Raji (cell line): ENCODE measurements around the gene OR10H4.

ENCODE experiments used
- POLR2A ChIP-seq: IDR thresholded peaks from 2 replicates; pipeline ENCODE4 v1.6.1; 2011; ENCODE audit warnings: low read depth, low read length, control low read depth; ENCODE audit not compliant: insufficient read depth

The OR10H4 gene

GRCh38 chr19:15936173-15936572, 12.6 kb upstream of the OR10H4 start:
- TF ChIP-seq POLR2A: no peak

DNA sequence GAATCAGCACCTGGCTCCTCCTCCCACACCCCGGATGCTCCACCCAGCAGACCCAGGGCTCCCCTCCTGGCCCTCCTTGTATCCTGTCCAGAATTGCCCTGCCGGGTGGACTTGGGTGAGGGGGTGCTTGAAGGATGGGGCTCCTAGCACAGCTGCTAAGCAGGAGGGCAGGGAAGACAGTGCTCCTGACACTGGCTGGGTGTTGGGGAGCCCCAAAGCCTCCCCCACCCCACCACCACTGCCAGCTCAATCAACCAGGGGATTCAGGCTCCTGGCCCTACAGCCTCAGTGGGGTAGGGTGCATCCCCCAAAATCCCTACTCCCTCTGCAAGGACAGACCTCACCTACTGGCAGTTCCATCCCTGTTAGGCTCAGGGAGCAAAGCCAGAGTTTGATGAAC, 11.9 kb upstream of the OR10H4 start:
- no peak for TF ChIP-seq POLR2A

- TF ChIP-seq POLR2A: no peak
These were observed 11.0 kb upstream of the OR10H4 start for GRCh38 chr19:15937771-15938170.

DNA sequence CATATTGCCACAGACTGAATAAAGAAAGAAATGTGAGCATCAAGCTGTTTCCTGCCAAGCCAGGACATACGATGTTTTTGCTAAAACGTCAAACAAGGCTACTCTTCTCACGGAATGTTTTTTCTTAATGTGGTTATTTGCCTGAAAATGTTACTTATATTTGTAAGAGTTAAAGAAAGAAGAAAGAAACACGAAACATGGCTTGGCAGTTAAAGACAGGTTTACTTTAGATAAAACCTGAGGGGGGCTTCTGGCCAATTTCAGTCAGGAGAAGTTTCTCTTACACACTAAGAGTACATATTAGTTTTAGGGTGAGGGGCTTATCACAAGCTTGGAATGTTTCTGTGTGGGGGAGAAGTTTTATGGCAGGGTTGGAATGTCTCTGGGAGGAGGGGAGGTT, 4.4 kb upstream of the OR10H4 start:
- no peak for TF ChIP-seq POLR2A

GRCh38 chr19:15945301-15945700, 3.5 kb upstream of the OR10H4 start:
- TF ChIP-seq POLR2A: no peak

DNA sequence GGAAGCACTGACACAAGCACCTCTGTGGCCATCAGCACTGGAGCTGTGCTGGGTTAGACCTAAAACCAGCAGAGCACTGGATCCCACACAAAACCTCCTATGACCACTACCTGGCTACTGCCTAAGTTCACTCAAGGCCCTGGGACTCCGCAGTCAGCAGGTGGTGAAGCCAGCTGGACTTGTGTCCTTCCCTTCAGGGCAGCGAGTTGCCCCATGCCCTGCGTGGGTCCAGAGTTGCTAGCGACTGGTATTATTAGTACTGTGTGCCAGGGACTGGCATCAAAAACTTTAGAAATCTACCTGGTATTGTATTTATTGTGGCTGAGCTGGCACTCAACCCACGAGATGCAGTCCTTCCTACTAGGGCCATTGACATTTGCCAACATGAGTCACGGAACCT, 6.0 kb downstream of the OR10H4 start:
- TF ChIP-seq POLR2A: no peak

GRCh38 chr19:15962319-15962718, 13.5 kb downstream of the OR10H4 start:
- TF ChIP-seq POLR2A: no peak

GRCh38 chr19:15964231-15964630, 15.4 kb downstream of the OR10H4 start:
- TF ChIP-seq POLR2A: no peak

- TF ChIP-seq POLR2A: no peak
These were observed 22.5 kb downstream of the OR10H4 start for GRCh38 chr19:15971224-15971780.

DNA sequence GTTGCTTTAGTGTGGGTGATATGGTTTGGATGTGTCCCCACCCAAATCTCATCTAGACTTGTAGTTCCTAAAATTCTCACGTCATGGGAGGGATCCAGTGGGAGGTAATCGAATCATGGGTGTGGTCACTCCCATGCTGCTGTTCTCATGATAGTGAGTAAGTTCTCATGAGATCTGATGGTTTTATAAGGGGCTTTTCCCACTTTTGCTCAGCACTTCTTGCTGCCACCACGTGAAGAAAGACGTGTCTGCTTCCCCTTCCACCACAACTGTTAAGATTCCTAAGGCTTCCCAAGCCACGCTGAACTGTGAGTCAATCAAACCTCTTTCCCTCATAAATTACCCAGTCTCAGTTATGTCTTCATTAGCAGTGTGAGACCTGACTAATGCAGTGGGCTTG, 26.0 kb downstream of the OR10H4 start:
- no peak for TF ChIP-seq POLR2A

DNA sequence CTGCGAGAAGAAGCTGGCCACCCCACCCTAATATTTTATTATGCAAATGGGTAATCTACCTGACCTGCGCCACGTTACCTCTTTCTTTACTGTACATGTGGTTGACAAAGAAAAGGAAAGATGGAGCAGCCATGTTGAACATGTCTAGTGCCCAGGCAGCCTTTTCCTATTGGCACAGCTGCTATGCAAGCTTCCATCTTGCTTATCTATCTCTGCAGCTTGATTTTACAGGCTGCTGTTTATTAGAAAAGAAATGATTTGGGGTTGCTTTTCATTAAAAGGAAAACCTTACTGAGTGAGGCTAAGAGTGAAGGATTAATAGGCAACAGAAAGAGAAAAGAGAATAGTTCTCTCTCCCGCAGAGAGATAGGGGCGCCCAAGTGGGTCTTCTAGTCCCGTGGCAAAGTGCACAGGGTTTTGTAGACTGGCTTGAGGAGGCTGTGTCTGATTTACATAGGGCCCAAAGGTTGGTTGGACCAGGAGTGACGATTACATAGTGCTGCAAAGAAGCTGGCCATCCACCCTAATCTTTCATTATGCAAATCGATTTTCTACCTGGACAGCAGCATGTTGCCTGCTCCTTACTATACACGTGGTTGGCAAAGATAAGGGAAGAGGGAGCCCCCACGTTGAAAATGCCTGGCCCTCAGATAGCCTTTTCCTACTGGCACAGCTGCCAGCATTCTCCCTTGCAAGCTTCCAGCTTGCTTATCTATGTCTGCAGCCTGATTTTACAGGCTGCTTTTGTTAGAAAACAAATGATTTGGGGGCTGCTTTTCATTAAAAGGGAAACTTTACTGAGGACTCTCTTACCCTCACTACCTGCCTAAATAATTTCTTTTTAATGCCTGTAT, 28.3 kb downstream of the OR10H4 start:
- TF ChIP-seq POLR2A: no peak

GRCh38 chr19:15977690-15978089, 28.9 kb downstream of the OR10H4 start:
- no peak for TF ChIP-seq POLR2A

DNA sequence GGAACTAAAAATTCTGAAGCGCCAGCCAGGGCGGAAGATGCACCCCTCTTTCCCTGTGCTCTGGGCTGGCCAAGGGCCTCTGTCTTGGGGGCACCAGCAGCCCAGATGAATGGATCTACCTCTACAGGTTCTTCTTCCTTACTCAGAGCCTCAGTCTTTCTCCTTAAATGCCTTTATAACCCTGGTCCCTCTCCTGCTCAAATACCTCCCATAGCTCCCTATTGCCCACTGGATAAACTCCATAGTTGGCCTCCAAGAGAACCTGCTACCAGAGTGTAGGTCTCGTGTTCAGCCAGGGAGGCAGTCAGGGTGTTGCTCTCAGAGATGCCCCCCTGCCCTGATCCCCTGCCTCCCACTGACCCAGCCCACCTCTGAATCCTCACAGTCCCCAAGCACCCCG, 30.5 kb downstream of the OR10H4 start:
- no peak for TF ChIP-seq POLR2A

GRCh38 chr19:15986701-15987100, 37.9 kb downstream of the OR10H4 start:
- no peak for TF ChIP-seq POLR2A

DNA sequence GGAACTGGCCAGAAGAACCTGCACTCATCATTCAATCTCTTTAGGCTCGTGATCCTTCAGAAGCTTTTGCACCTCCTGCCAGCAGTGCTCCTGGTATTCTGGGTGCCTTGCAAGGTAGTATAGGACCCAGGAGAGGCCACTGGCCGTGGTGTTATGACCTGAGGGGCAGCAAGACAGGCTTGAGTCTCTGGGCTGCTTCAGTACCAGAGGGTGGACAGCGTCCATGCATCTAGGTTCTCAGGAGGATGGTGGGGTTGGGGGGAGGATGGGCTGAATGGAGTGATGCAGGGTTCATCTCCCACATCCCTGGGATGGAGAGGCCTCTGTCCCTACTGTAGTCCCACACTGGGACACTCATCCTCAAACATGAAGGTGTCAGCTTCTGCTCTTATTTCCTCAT, 41.1 kb downstream of the OR10H4 start:
- TF ChIP-seq POLR2A: no peak

GRCh38 chr19:15991602-15992001, 42.8 kb downstream of the OR10H4 start:
- no peak for TF ChIP-seq POLR2A

DNA sequence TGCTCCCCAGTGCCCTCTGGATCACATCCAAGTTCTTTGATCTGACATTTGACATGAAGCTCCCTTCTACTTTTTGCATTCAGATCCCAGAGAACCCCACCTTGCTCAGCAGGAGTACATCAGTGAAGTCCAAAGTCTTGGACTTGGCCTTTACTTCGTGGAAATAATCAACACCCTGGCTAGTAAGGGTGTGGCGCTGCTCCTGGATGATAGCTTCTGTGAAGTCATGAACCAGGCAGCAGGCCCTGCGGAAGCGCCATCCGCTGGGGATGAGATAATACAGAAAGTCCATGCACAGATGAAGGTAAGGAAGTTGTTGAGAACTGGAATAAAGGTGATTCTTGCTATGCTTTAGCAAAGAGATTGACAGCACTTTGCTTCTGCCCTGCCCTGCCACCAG, 43.2 kb downstream of the OR10H4 start:
- TF ChIP-seq POLR2A: no peak
